Kidney tubule cell (primary cell): Measurements from ENCODE around the gene NCR3LG1.

Source experiments
- DNase-seq: peaks from one replicate; pipeline ENCODE4 v3.0.0-alpha.2; 2018; ENCODE audit warnings: low spot score

The NCR3LG1 gene

DNA sequence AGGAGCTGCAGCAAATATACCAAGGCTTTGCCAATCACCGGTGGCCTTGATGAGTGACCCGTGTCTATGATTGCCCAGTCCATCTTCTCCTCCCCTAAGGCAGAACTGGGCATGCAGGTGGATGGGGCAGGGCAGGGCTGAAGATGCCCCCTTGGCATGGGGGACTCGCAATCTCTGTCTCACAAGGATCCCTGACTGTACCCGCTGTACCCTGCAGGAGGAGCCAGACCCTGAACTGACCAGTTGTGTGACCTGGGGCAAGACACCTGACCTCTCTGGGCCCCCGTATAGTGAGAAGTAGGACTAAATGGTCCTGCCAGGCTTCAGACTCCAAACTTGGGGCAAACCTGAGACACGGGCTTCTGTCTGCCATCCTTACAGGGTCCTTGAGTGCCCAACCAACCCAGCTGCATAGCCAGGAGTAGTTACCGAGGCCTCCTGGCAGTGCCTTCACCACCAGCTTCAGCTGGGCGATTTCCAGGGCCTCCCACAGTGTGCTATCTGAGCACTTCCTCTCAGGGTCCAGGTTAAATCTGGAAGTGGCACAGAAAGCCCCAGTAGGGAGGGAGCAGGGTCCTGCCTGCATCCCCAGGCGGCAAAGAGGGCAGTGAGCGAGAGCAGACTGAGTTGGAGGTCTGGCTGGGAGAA is 43.3 kb downstream of the NCR3LG1 start:
- DNase-seq, result no peak

GRCh38 chr11:17395554-17395961 is 44.0 kb downstream of the NCR3LG1 start:
- no peak for DNase-seq

DNA sequence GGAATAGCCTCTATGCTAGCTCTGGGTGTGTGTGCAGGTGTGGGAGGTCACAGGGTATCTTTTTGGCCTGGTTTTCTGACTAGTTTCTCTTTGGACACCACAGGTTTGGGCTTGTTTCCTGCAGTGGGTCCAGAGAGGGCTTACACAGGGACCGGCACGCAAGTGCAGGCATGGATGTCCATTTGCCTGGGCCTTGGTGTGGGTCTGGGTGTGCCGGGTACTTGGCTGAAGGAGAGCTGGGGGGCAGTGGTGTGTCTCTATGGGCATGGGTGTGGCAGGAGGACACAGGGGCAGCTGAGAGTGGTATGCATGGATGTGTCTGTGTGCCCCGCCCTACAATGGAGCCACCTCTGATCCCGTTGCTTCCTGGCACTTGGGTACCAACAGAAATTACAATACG is 44.4 kb downstream of the NCR3LG1 start:
- DNase-seq, result no peak

DNA sequence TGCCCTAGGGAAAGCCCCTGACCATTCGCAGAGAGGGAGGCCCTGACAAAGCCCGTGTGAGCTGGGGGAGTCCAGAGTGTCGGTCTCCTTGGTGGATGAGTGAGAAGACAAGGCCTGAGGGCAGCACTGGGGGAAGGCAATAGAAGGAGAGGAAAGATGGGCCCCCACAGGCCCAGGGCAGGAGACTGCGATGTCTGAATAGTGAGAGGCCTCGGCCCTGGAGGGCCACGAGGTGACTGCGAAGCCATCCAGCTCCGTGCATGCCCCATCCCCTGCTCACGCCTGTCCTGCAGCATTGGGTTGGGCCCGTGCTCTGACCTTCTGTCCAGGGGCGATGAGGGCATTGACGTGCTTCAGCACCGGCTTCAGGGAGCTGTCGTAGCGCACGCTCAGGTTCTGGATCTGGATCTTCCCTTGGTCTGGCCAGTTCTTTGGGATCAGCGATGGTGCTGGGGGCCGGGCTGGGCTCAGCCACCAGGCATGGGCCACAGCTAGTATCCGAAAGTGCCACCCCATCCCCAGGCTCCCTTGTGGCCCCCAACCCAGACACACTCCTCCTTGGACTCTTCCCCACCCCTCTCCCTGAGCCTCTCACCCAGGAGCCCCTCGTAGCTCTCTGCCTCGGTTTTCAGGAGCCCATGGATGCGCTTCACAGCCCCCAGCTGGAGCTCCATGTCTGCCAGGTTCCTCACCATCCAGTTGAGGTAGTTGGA is 45.2 kb downstream of the NCR3LG1 start:
- DNase-seq, result no peak

GRCh38 chr11:17397311-17398002 is 45.9 kb downstream of the NCR3LG1 start:
- no peak for DNase-seq

- DNase-seq, result no peak
These were observed 47.6 kb downstream of the NCR3LG1 start for GRCh38 chr11:17399236-17399635.

DNA sequence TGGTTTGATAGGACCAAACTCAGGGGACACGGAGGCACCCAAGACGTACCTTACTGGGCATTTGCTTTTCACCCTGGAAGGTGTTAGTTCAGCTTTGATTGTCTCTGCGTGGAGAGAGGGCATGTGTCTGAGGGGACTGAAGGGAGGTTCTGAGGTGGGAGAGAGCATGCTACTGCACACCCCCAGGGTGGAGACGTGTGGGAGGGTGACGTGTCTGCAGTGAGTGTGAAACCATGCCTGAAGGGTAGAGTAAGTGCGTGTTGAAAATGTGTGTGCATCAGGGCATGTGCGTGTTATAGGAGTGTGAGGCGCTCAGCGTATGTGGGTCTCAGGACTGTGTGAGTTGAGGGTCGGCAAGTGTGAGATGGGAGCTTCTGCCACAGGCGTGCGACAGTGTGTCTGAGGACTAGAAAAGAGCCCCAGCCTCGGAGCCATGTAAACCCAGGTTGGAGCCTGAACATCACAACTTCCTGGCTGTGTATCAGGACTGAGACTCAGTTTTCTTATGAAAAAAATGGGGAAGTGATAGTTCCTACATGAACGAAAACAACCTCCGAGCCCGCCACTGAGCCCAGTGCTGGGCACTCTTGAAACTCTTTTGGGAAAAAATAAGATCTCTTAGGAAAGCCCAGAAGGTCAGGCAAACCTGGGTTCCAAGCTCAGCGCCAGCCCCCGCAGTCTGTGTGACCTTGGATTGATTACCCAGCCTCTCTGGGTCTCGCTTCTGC is 48.6 kb downstream of the NCR3LG1 start:
- no peak for DNase-seq

- DNase-seq, result no peak
These were observed 49.7 kb downstream of the NCR3LG1 start for GRCh38 chr11:17401316-17401715.

GRCh38 chr11:17401841-17402240 is 50.2 kb downstream of the NCR3LG1 start:
- no peak for DNase-seq

GRCh38 chr11:17402486-17402885 is 50.9 kb downstream of the NCR3LG1 start:
- no peak for DNase-seq

DNA sequence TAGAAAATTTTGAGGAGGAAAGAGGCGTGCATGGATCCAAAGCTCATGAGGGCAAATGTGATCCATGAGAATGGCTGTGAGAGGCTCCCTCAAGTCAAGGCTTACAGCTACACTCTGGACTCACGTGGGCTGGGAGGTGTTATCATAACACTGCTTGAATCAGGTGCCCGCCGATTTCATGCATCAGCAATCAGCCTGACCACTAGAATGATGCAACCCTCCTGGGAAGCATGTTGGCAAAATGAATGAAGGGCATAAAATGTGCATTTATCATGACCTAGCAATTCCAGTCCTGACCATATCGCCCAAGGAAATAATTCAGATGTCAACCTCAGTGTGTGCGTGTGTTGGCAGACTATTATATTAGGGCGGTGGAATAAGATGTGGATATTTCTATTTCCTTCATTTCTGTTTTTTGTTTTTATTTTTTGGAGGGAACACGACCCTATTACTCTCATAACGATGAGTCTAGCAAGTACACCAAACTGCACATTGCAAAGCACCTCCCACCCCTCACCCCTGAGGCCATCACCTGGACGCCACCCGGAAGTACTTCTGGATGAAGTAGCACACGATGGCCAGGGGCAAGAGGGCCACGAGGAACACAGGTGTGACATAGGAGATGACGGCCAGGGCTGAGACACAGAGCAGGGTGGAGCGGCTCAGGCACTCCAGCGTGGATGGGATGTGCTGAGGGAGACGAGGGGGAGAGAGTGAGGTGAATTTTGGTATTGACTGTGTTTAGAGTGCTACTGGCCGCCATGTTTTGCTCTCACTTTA is 52.6 kb downstream of the NCR3LG1 start:
- peak; percentile 91 for DNase-seq

- peak; percentile 76 for DNase-seq
These were observed 53.8 kb downstream of the NCR3LG1 start for GRCh38 chr11:17405232-17406005.

DNA sequence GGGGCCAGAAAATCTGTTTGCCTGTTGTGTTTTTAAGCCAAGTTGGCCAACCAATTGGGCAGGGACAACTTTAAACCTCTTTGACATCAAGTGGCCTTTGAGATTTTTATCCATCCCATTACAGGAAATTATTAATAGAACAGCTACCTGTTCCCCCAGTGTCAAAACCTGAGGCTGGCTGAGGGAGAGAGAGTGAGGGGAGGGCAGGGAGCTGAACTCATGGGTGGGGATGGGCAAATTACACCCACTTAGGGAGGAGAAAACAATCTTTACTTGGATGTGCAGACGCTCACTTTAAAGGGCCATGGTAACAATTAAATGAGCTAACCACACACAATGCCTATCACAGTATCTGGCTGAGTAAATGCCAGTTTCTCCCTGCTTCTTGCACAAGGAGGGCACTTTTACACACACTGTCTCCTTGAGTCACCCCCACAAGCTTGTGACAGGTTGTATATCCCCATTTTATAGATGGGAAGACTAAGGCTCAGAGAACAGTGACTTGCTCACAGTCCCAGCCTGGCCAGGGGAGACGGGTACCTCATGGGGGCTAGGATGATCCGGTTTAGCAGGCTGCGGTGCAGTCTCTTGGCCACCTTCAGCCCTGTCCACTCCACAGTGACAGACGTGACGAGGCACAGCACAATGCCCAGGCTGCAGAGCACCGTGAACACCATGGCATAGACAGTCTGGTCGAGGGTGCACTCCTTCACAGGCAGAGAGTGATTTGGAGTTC is 54.6 kb downstream of the NCR3LG1 start:
- no peak for DNase-seq

DNA sequence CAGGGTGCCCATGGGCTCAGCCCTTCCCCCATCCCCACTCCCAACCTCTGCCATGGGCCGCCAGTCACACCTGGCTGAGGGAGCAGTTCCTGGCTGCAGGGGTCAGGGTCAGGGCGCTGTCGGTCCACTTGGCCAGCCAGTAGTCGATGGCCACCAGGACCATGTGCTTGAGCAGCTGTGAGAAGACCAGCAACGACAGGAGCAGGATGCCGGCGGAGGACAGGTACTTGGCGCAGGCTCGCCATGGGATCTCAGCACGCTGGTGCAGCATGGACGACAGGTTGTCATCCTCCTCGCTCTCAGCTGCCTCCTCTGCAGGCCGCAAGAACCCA is 55.2 kb downstream of the NCR3LG1 start:
- DNase-seq, result no peak

GRCh38 chr11:17407575-17407974 is 56.0 kb downstream of the NCR3LG1 start:
- no peak for DNase-seq

GRCh38 chr11:17408026-17408425 is 56.4 kb downstream of the NCR3LG1 start:
- DNase-seq, result no peak

DNA sequence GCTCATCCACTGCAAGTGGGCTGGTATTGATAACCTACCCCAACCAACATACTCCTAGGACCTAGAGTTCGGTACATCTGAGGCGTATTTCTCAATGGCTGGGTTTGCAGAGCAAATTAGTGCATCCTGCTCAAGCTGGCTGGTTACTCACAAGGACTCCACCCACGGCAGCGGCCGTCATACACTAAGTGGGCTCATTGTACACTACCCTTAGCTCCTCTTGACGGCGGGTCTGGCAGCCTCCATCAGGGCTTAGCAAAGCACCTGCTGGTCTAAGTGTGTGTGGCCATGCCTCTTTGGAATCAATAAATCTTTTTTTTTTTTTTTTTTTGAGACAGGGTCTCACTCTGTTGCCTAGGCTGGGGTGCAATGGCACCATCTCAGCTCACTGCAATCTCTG is 57.0 kb downstream of the NCR3LG1 start:
- no peak for DNase-seq

DNA sequence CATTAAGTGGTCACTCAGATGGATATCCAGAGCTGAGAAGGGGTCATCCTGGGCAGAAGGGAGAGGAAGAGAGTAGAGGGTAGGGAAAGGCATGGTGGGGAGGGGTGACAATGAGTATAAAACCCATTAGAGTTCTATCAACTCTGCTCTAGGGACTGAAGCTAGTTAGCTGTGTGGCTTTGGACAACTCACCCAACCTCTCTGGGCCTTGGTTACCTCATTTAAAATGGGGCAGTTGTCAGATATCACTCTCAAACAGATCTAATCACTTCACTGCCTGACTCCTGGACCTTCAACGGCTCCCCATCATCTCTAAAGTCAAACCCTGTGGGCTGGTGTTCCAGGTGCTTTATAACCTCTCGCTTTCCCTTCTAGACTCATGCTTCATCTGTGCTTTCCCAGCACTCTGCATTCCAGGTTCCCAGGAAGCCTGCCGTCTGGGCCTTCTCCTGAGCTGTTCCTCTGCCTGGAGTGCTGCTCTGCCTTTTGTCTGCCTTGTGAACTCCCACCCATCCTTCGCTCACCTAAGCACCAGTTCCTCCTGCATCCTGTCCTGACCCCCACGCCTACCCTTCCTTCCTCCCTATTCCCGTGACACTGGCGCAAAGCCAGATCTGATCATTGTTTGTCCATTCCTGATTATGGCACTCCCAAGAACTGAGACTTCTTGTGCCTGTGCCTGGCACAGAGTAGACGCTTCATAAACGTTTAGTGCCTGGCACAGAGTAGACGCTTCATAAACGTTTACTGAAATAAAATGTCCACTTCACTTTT is 59.2 kb downstream of the NCR3LG1 start:
- DNase-seq, result no peak

DNA sequence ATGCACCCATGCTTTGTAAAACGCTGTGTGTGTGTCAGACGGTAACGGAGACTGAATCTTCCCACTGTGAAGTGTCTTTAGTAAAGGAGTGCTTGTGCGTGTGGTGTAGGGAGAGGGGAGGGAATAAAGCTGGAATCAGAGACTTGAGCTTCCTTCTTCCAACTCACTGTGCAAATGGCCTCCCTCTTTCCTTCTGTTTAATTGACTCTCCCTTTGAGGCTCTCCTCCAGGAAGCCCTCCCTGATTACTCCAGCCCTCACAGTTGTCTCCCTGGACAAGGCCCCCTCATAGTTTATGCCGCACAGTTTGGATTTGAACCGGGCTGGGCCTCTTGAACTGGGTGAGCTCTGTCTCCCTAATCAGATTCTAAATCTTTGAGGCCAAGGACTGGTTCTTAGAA is 59.8 kb downstream of the NCR3LG1 start:
- DNase-seq, result no peak
